DOHH2 (cell line): ENCODE data around the gene KDELR3.

ENCODE experiments used
- CTCF ChIP-seq: fragments of 200-600 bp; sonication (generic); IDR thresholded peaks from one replicate; pipeline ENCODE4 v1.5.1; 2014; ENCODE audit warnings: antibody characterized with exemption, mild to moderate bottlenecking, low read depth, low read length; ENCODE audit not compliant: poor library complexity, severe bottlenecking
- EZH2phosphoT487 ChIP-seq: fragments of 200-600 bp; sonication (generic); IDR thresholded peaks from 2 replicates; pipeline ENCODE4 v1.6.1; 2017; ENCODE audit warnings: borderline replicate concordance, mild to moderate bottlenecking, antibody characterized with exemption, low read length, moderate library complexity, mixed read lengths

GRCh38 chr22:38467438-38467903 is 425 bp upstream of the KDELR3 start:
- TF ChIP-seq CTCF (no peak), EZH2phosphoT487 (no peak)
